ENCODE results near the gene PIPOX.

PIPOX gene

DNA sequence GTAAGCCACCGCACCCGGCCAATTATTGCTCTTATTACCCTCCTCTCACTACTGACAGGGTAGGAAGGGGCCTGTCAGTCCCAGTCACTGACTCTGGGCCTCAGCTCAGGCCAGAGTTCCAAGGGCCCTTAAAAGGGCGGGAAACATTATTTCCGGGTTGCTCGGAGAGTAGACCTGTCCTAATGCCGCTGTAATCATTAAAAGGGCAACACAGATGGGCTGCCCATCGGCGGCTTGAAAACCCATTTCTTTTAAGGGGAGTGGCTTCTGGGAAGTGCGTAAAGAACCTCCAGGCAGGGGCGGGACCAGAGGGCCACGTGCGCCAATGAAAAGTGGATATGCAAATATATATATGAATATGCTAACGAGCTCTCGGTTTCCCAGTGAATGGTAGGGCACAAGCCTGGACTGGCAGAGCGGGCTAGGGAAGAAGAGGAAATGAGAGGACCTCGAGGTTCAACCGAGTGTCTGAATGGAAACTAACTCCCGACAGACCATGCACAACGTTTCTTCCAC, 26.6 kb downstream of the PIPOX start:
- Histone ChIP-seq H3K79me1 (ENCODE audit: low read depth, low read length) (no peaks in the 10 kb centered on the region), H2BK12ac (ENCODE audit: low read length) (no peak overlapping the region), H3K4me1 (ENCODE audit: control insufficient read depth in 2 of 2, insufficient read depth in 1 of 2, low read depth in 1 of 2, low read length in 2 of 2) (peaks cover 3 to 25% of the 10 kb centered on the region in 2 donors), H4K91ac (ENCODE audit: low read depth, low read length, poor library complexity) (no peak overlapping the region), H2AFZ (ENCODE audit: low read length) (no peak overlapping the region), H3K4me3 (ENCODE audit: low read length in 2 of 2) (no peak overlapping the region), H2BK5ac (ENCODE audit: low read length) (no peak overlapping the region), H3K18ac (ENCODE audit: low read length) (peak overlapping the region; percentile 33), H3K23ac (ENCODE audit: low read depth, low read length, poor library complexity) (no peak overlapping the region), H3K4me2 (ENCODE audit: insufficient read depth, low read length, poor library complexity, severe bottlenecking) (no peak overlapping the region), H3K36me3 (replicated peaks in 1 of 2; ENCODE audit: control insufficient read depth in 2 of 2, insufficient read depth in 2 of 2, low read length in 2 of 2) (no peaks in the 10 kb centered on the region), H3K9me3 (replicated peaks in 1 of 2; ENCODE audit: control insufficient read depth in 2 of 2, insufficient read depth in 1 of 2, low read depth in 1 of 2, low read length in 2 of 2) (no peaks in the 10 kb centered on the region), H4K8ac (ENCODE audit: low read depth, low read length) (no peak overlapping the region), H2BK15ac (ENCODE audit: low read length) (no peak overlapping the region), H3K4ac (ENCODE audit: low read length) (no peak overlapping the region), H2AK5ac (ENCODE audit: low read depth, low read length) (no peak overlapping the region), H3K27me3 (ENCODE audit: control insufficient read depth in 3 of 3, insufficient read depth in 3 of 3, low read depth in 1 of 3, low read length in 3 of 3) (no peaks in the 10 kb centered on the region), H3K14ac (ENCODE audit: low read length) (no peak overlapping the region), H3K9ac (ENCODE audit: low read depth, low read length, poor library complexity) (no peak overlapping the region), H3K27ac (replicated peaks; ENCODE audit: low read length) (no peak overlapping the region), H2BK120ac (ENCODE audit: low read depth, low read length) (no peak overlapping the region)
- WGBS, 2 donors (ENCODE audit: extremely low coverage in 2 of 2, insufficient read length in 2 of 2, insufficient replicate concordance in 1 of 2), result no CpG with 5 or more reads among the region's 19 CpGs
- no peak for DNase-seq (ENCODE audit: low spot score)

DNA sequence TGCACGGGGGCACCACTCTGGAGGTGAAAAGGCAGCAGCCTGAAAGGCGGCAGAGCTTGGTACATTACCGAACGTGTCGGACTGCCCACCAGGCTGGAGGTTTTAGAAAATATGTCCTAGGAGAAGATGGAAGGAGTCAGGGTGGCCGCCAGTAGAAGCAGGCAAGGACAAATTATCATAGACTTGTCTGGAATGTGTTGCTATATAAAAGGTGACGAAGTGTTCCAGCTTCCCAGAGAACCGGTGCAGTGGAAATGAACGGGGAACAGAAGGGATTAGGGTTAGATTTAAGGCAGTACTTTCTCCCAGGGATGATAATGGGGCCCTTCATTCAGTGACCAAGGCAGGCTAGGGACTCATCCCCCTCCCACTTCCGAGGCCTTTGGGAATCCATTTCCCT, 27.4 kb downstream of the PIPOX start:
- no peak overlapping the region for H3K4me2 ChIP-seq (ENCODE audit: insufficient read depth, low read length, poor library complexity, severe bottlenecking)
- H3K27ac ChIP-seq (replicated peaks; ENCODE audit: low read length), result no peak overlapping the region
- no CpG with 5 or more reads among the region's 10 CpGs for WGBS, 2 donors (ENCODE audit: extremely low coverage in 2 of 2, insufficient read length in 2 of 2, insufficient replicate concordance in 1 of 2)

DNA sequence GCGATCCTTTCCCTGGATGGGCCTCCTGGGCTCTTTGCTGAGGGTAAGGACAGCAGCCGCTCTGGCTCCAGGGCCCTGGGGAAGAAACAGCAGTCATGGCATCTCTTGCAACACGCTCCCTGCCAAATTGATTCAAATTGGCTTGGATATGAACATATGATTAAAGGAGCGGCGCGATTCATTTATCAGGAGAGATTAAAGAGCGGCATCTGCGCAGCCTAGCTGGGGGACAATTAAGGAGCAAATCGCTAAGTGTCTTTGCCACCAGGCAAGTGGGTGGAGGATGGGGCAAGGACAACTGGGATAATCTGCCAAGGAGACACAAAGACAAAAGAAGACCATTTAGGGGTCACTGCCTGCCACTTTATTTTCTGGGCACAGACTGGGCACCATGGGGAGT, 27.8 kb downstream of the PIPOX start:
- no peak overlapping the region for H2BK12ac ChIP-seq (ENCODE audit: low read length)
- H3K4ac ChIP-seq (ENCODE audit: low read length), result no peak overlapping the region
- no peak overlapping the region for H3K4me3 ChIP-seq (ENCODE audit: low read length in 2 of 2)
- H3K23ac ChIP-seq (ENCODE audit: low read depth, low read length, poor library complexity), result no peak overlapping the region
- H3K4me1 ChIP-seq (ENCODE audit: control insufficient read depth in 2 of 2, insufficient read depth in 1 of 2, low read depth in 1 of 2, low read length in 2 of 2), result peaks cover 3 to 25% of the 10 kb centered on the region in 2 donors
- no peaks in the 10 kb centered on the region for H3K9me3 ChIP-seq (replicated peaks in 1 of 2; ENCODE audit: control insufficient read depth in 2 of 2, insufficient read depth in 1 of 2, low read depth in 1 of 2, low read length in 2 of 2)
- no peak overlapping the region for H2BK5ac ChIP-seq (ENCODE audit: low read length)
- H2AFZ ChIP-seq (ENCODE audit: low read length), result no peak overlapping the region
- no peak overlapping the region for H3K4me2 ChIP-seq (ENCODE audit: insufficient read depth, low read length, poor library complexity, severe bottlenecking)
- no peak overlapping the region for H4K8ac ChIP-seq (ENCODE audit: low read depth, low read length)
- no peak overlapping the region for H4K91ac ChIP-seq (ENCODE audit: low read depth, low read length, poor library complexity)
- no peaks in the 10 kb centered on the region for H3K79me1 ChIP-seq (ENCODE audit: low read depth, low read length)
- H3K9ac ChIP-seq (ENCODE audit: low read depth, low read length, poor library complexity), result no peak overlapping the region
- H3K14ac ChIP-seq (ENCODE audit: low read length), result no peak overlapping the region
- no peak overlapping the region for H3K27ac ChIP-seq (replicated peaks; ENCODE audit: low read length)
- peak overlapping the region; percentile 72 for H2AK5ac ChIP-seq (ENCODE audit: low read depth, low read length)
- no peak overlapping the region for H2BK120ac ChIP-seq (ENCODE audit: low read depth, low read length)
- H3K18ac ChIP-seq (ENCODE audit: low read length), result no peak overlapping the region
- DNase-seq (ENCODE audit: low spot score), result no peak
- H2BK15ac ChIP-seq (ENCODE audit: low read length), result no peak overlapping the region
- no peaks in the 10 kb centered on the region for H3K27me3 ChIP-seq (ENCODE audit: control insufficient read depth in 3 of 3, insufficient read depth in 3 of 3, low read depth in 1 of 3, low read length in 3 of 3)
- WGBS, 2 donors (ENCODE audit: extremely low coverage in 2 of 2, insufficient read length in 2 of 2, insufficient replicate concordance in 1 of 2), result no CpG with 5 or more reads among the region's 9 CpGs
- no peaks in the 10 kb centered on the region for H3K36me3 ChIP-seq (replicated peaks in 1 of 2; ENCODE audit: control insufficient read depth in 2 of 2, insufficient read depth in 2 of 2, low read length in 2 of 2)

More for the DNA sequence above, 27.4 kb downstream of the PIPOX start:
- H3K27me3 ChIP-seq (ENCODE audit: control insufficient read depth in 3 of 3, insufficient read depth in 3 of 3, low read depth in 1 of 3, low read length in 3 of 3), result no peaks in the 10 kb centered on the region
- DNase-seq (ENCODE audit: low spot score), result no peak
- no peaks in the 10 kb centered on the region for H3K79me1 ChIP-seq (ENCODE audit: low read depth, low read length)
- H3K9ac ChIP-seq (ENCODE audit: low read depth, low read length, poor library complexity), result no peak overlapping the region
- no peak overlapping the region for H4K91ac ChIP-seq (ENCODE audit: low read depth, low read length, poor library complexity)
- H3K4ac ChIP-seq (ENCODE audit: low read length), result no peak overlapping the region
- no peak overlapping the region for H2AK5ac ChIP-seq (ENCODE audit: low read depth, low read length)
- no peaks in the 10 kb centered on the region for H3K9me3 ChIP-seq (replicated peaks in 1 of 2; ENCODE audit: control insufficient read depth in 2 of 2, insufficient read depth in 1 of 2, low read depth in 1 of 2, low read length in 2 of 2)
- no peak overlapping the region for H3K14ac ChIP-seq (ENCODE audit: low read length)
- H2BK5ac ChIP-seq (ENCODE audit: low read length), result no peak overlapping the region
- no peak overlapping the region for H2AFZ ChIP-seq (ENCODE audit: low read length)
- peaks cover 3 to 25% of the 10 kb centered on the region in 2 donors for H3K4me1 ChIP-seq (ENCODE audit: control insufficient read depth in 2 of 2, insufficient read depth in 1 of 2, low read depth in 1 of 2, low read length in 2 of 2)
- H2BK120ac ChIP-seq (ENCODE audit: low read depth, low read length), result no peak overlapping the region
- no peak overlapping the region for H4K8ac ChIP-seq (ENCODE audit: low read depth, low read length)
- no peaks in the 10 kb centered on the region for H3K36me3 ChIP-seq (replicated peaks in 1 of 2; ENCODE audit: control insufficient read depth in 2 of 2, insufficient read depth in 2 of 2, low read length in 2 of 2)
- no peak overlapping the region for H2BK12ac ChIP-seq (ENCODE audit: low read length)
- no peak overlapping the region for H3K23ac ChIP-seq (ENCODE audit: low read depth, low read length, poor library complexity)
- no peak overlapping the region for H2BK15ac ChIP-seq (ENCODE audit: low read length)
- H3K4me3 ChIP-seq (ENCODE audit: low read length in 2 of 2), result no peak overlapping the region
- no peak overlapping the region for H3K18ac ChIP-seq (ENCODE audit: low read length)

- Histone ChIP-seq H2BK12ac (ENCODE audit: low read length) (no peak overlapping the region), H3K27ac (replicated peaks; ENCODE audit: low read length) (no peak overlapping the region), H3K9ac (ENCODE audit: low read depth, low read length, poor library complexity) (no peak overlapping the region)
These were observed 28.4 kb downstream of the PIPOX start for GRCh38 chr17:29071303-29071702.

More at GRCh38 chr17:29071303-29071702, 28.4 kb downstream of the PIPOX start:
- no peak overlapping the region for H3K14ac ChIP-seq (ENCODE audit: low read length)
- H2AFZ ChIP-seq (ENCODE audit: low read length), result no peak overlapping the region
- DNase-seq (ENCODE audit: low spot score), result no peak
- peak overlapping the region; percentile 15 for H3K18ac ChIP-seq (ENCODE audit: low read length)
- no peak overlapping the region for H3K4me3 ChIP-seq (ENCODE audit: low read length in 2 of 2)
- H2AK5ac ChIP-seq (ENCODE audit: low read depth, low read length), result peak overlapping the region; percentile 72
- H3K27me3 ChIP-seq (ENCODE audit: control insufficient read depth in 3 of 3, insufficient read depth in 3 of 3, low read depth in 1 of 3, low read length in 3 of 3), result no peaks in the 10 kb centered on the region
- H3K79me1 ChIP-seq (ENCODE audit: low read depth, low read length), result no peaks in the 10 kb centered on the region
- H2BK15ac ChIP-seq (ENCODE audit: low read length), result no peak overlapping the region
- H3K4ac ChIP-seq (ENCODE audit: low read length), result no peak overlapping the region
- H3K9me3 ChIP-seq (replicated peaks in 1 of 2; ENCODE audit: control insufficient read depth in 2 of 2, insufficient read depth in 1 of 2, low read depth in 1 of 2, low read length in 2 of 2), result no peaks in the 10 kb centered on the region
- WGBS, 2 donors (ENCODE audit: extremely low coverage in 2 of 2, insufficient read length in 2 of 2, insufficient replicate concordance in 1 of 2), result no CpG with 5 or more reads among the region's 1 CpG
- H3K36me3 ChIP-seq (replicated peaks in 1 of 2; ENCODE audit: control insufficient read depth in 2 of 2, insufficient read depth in 2 of 2, low read length in 2 of 2), result no peaks in the 10 kb centered on the region
- H3K23ac ChIP-seq (ENCODE audit: low read depth, low read length, poor library complexity), result no peak overlapping the region
- no peak overlapping the region for H4K8ac ChIP-seq (ENCODE audit: low read depth, low read length)
- H3K4me1 ChIP-seq (ENCODE audit: control insufficient read depth in 2 of 2, insufficient read depth in 1 of 2, low read depth in 1 of 2, low read length in 2 of 2), result peaks cover 3 to 25% of the 10 kb centered on the region in 2 donors
- no peak overlapping the region for H2BK120ac ChIP-seq (ENCODE audit: low read depth, low read length)
- no peak overlapping the region for H2BK5ac ChIP-seq (ENCODE audit: low read length)
- H4K91ac ChIP-seq (ENCODE audit: low read depth, low read length, poor library complexity), result no peak overlapping the region
- no peak overlapping the region for H3K4me2 ChIP-seq (ENCODE audit: insufficient read depth, low read length, poor library complexity, severe bottlenecking)

Data from neuronal stem cell (in vitro differentiated cells).